ENCODE measurements around the gene DHPS. TPM values are rescaled to one million over a fixed set of nuclear protein-coding genes. Genes with fewer than 3 reads are reported as not detected.
A peak's percentile ranks its signal among the peaks of the same experiment; 100 is the strongest.

DHPS gene
- total and polyA plus RNA-seq, 2 donors (not counting 1 experiment from before 2014, with no cell fraction given) = 187 to 204 TPM

DNA sequence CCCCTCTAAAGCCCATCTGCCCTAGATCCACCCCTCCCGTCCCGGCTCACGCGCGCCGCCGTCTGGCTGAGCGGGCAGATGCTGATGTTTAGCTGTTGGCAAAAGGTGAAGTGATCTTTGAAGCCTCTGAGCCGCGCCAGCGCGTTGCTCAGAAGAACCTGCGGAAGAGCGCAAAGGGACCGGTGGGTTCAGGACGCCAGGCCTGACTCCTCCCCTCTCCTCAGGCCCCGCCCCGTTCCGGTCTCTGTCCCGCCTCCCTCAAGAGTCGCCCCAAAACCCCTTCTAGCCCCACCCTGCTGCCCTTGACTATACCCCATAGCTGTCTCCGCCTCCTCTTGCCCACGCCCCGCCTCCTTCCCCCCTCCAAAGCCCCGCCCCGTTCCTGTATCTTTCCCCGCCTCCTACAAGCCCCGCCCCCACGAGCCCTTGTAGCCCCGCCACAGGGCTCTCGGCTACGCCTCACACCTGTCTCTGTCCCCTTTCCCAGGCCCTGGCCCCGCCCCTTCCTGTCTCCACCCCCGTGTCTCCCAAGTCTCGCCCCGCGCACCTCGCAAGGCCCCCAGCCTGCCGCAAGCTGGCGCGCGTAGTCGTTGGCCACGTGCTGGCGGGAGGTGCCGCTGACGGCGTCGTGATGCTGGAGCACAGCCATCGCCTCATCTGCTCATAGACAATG is 24.6 kb downstream of the DHPS start:
- 94% methylated on average over 36 of the region's 50 CpGs for WGBS (ENCODE audit: insufficient coverage)
- Mint-ChIP-seq H3K4me1 (peaks cover 3% of the 10 kb centered on the region), H3K9me3 (ENCODE audit: insufficient read depth) (no peaks in the 10 kb centered on the region), H3K27ac (no peak overlapping the region), H3K27me3 (no peaks in the 10 kb centered on the region), H3K4me3 (no peak overlapping the region)
- DNase-seq = no peak
- Histone ChIP-seq H3K9me3 (ENCODE audit: control extremely low read depth in 1 of 3, control insufficient read depth in 2 of 3, insufficient read depth in 1 of 3, low read length in 2 of 3) (peaks cover 0 to 4% (median 0%) of the 10 kb centered on the region in 3 donors), H3K4me2 (replicated peaks; ENCODE audit: low read depth, low read length, poor library complexity, severe bottlenecking) (no peak overlapping the region), H4K20me1 (ENCODE audit: control insufficient read depth, insufficient read depth, low read length, poor library complexity, severe bottlenecking) (peaks cover 60% of the 10 kb centered on the region), H3K9ac (ENCODE audit: low read length) (no peak overlapping the region), H3K36me3 (replicated peaks in 1 of 2; ENCODE audit: control extremely low read depth in 1 of 2, control insufficient read depth in 1 of 2, extremely low read depth in 1 of 2, insufficient read depth in 2 of 2, low read length in 1 of 2) (peaks cover 7 to 75% of the 10 kb centered on the region in 2 experiments), H3K4me1 (ENCODE audit: control insufficient read depth in 2 of 2, insufficient read depth in 2 of 2, low read length in 2 of 2) (no peaks in the 10 kb centered on the region), H3K27me3 (replicated peaks in 1 of 4; ENCODE audit: control extremely low read depth in 1 of 4, control insufficient read depth in 3 of 4, insufficient read depth in 4 of 4, low read length in 3 of 4) (no peaks in the 10 kb centered on the region), H3K27ac (ENCODE audit: low read length in 2 of 2) (no peak overlapping the region), H2AFZ (ENCODE audit: insufficient read depth, low read depth, low read length, poor library complexity, severe bottlenecking) (no peak overlapping the region), H3K79me2 (ENCODE audit: control insufficient read depth, insufficient read depth, low read length) (peaks cover 65% of the 10 kb centered on the region), H3K4me3 (ENCODE audit: control extremely low read depth in 1 of 5, extremely low read depth in 1 of 5, insufficient read depth in 1 of 5, low read depth in 2 of 5, low read length in 4 of 5) (no peak overlapping the region)
- intact Hi-C loops (cut with micrococcal nuclease) = no loop called here
- TF ChIP-seq EZH2 (IDR thresholded peaks at IDR 0.05; ENCODE audit: borderline replicate concordance, insufficient read depth, low read depth, low read length, poor library complexity, severe bottlenecking) (no peak), CTCF (IDR thresholded peaks at IDR 0.05) (no peak)
- ATAC-seq (ENCODE audit: low read depth) = no peak
- ChIA-PET CTCF (no interaction called here), POLR2A (no interaction called here)

GRCh38 chr19:12655546-12655945 is 26.1 kb downstream of the DHPS start:
- no peak overlapping the region for H2AFZ ChIP-seq (ENCODE audit: insufficient read depth, low read depth, low read length, poor library complexity, severe bottlenecking)
- H4K20me1 ChIP-seq (ENCODE audit: control insufficient read depth, insufficient read depth, low read length, poor library complexity, severe bottlenecking) = peaks cover 48% of the 10 kb centered on the region
- H3K27ac Mint-ChIP-seq = peak overlapping the region; percentile 1
- POLR2A ChIA-PET = interaction anchor here (0.7 kb wide), 1 partner anchor 37 kb away, joined by 3 read pairs; no protein-coding TSS in a partner anchor
- 97% methylated on average over 8 of the region's 8 CpGs for WGBS (ENCODE audit: insufficient coverage)
- no peak for ATAC-seq (ENCODE audit: low read depth)
- peaks cover 3% of the 10 kb centered on the region for H3K4me1 Mint-ChIP-seq
- peaks cover 7 to 73% of the 10 kb centered on the region in 2 experiments for H3K36me3 ChIP-seq (replicated peaks in 1 of 2; ENCODE audit: control extremely low read depth in 1 of 2, control insufficient read depth in 1 of 2, extremely low read depth in 1 of 2, insufficient read depth in 2 of 2, low read length in 1 of 2)
- TF ChIP-seq CTCF (IDR thresholded peaks at IDR 0.05) = no peak
- TF ChIP-seq EZH2 (IDR thresholded peaks at IDR 0.05; ENCODE audit: borderline replicate concordance, insufficient read depth, low read depth, low read length, poor library complexity, severe bottlenecking) = no peak
- peaks cover 0 to 4% (median 0%) of the 10 kb centered on the region in 3 donors for H3K9me3 ChIP-seq (ENCODE audit: control extremely low read depth in 1 of 3, control insufficient read depth in 2 of 3, insufficient read depth in 1 of 3, low read length in 2 of 3)
- H3K27me3 Mint-ChIP-seq = no peaks in the 10 kb centered on the region
- CTCF ChIA-PET = interaction anchor here (0.5 to 1.6 kb wide), 3 partner anchors 16 to 113 kb away, joined by 3 read pairs; no protein-coding TSS in a partner anchor
- no peaks in the 10 kb centered on the region for H3K9me3 Mint-ChIP-seq (ENCODE audit: insufficient read depth)
- peaks cover 50% of the 10 kb centered on the region for H3K79me2 ChIP-seq (ENCODE audit: control insufficient read depth, insufficient read depth, low read length)
- H3K4me3 ChIP-seq (ENCODE audit: control extremely low read depth in 1 of 5, extremely low read depth in 1 of 5, insufficient read depth in 1 of 5, low read depth in 2 of 5, low read length in 4 of 5) = no peak overlapping the region
- H3K4me3 Mint-ChIP-seq = no peak overlapping the region
- H3K27me3 ChIP-seq (replicated peaks in 1 of 4; ENCODE audit: control extremely low read depth in 1 of 4, control insufficient read depth in 3 of 4, insufficient read depth in 4 of 4, low read length in 3 of 4) = no peaks in the 10 kb centered on the region
- no peaks in the 10 kb centered on the region for H3K4me1 ChIP-seq (ENCODE audit: control insufficient read depth in 2 of 2, insufficient read depth in 2 of 2, low read length in 2 of 2)
- H3K4me2 ChIP-seq (replicated peaks; ENCODE audit: low read depth, low read length, poor library complexity, severe bottlenecking) = no peak overlapping the region
- intact Hi-C loops (cut with micrococcal nuclease) = no loop called here
- no peak overlapping the region for H3K27ac ChIP-seq (ENCODE audit: low read length in 2 of 2)
- no peak for DNase-seq
- no peak overlapping the region for H3K9ac ChIP-seq (ENCODE audit: low read length)
